HFF-Myc (cell line): ENCODE measurements around the gene CACNA1C.

Source experiments
- DNase-seq: peaks from one replicate; pipeline ENCODE4 v3.0.0-alpha.2; 2011; ENCODE audit warnings: low read depth; ENCODE audit errors: extremely low read depth
- H3K4me3 ChIP-seq: replicated peaks from 2 replicates; pipeline ENCODE4 v1.5.1; 2011; ENCODE audit warnings: low read depth, mild to moderate bottlenecking, control low read depth, low read length
- TF ChIP-seq, protein P1 (sequence below): IDR thresholded peaks from 2 replicates; pipeline ENCODE4 v1.5.1; 2012; ENCODE audit warnings: mild to moderate bottlenecking, low read depth, low read length, control low read depth; ENCODE audit errors: missing control alignments

CACNA1C gene

DNA sequence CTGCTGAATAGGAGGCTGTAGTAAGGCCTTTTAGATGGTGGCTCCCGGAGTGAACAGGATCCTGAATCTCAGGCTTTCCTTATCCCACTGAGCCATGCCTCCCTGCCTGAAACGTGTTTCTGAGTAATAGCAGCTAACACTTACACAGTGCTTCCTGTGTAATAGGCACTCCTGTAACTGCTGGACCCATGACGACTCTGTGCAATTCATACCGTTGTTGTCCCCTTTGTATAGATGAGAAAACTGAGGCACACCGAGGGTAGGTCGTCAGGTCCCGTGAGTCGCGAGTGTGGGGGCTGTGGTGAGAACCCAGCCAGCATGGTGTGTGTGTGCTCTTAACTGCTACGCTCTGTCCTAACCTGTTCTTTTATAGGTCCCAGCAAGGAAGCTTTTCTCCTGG, 193.6 kb downstream of the CACNA1C start:
- TF ChIP-seq, protein P1, sequence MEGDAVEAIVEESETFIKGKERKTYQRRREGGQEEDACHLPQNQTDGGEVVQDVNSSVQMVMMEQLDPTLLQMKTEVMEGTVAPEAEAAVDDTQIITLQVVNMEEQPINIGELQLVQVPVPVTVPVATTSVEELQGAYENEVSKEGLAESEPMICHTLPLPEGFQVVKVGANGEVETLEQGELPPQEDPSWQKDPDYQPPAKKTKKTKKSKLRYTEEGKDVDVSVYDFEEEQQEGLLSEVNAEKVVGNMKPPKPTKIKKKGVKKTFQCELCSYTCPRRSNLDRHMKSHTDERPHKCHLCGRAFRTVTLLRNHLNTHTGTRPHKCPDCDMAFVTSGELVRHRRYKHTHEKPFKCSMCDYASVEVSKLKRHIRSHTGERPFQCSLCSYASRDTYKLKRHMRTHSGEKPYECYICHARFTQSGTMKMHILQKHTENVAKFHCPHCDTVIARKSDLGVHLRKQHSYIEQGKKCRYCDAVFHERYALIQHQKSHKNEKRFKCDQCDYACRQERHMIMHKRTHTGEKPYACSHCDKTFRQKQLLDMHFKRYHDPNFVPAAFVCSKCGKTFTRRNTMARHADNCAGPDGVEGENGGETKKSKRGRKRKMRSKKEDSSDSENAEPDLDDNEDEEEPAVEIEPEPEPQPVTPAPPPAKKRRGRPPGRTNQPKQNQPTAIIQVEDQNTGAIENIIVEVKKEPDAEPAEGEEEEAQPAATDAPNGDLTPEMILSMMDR, result no peak
- no peak for DNase-seq

DNA sequence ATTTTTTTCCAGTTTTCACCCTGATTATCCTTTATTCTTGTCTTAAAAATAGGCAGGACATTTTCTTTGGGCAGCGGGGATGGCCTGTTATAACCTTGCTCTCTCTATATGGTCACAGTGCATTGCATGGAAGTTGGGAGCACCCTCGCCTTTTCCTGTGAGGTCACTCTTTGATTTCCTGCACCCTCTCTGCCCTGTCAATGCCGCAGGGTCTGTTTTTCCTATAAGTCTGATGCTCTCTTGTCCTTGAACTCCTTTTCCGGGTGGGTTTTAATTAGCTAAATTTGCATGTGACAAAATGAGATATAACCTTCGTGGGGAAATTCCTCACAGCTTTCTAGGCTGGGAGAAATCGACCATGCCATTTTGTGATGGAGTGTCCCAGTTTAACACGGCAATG, 194.3 kb downstream of the CACNA1C start:
- H3K4me3 ChIP-seq, result no peak overlapping the region
- TF ChIP-seq, protein P1, result no peak
- no peak for DNase-seq

More for the DNA sequence above, 193.6 kb downstream of the CACNA1C start:
- H3K4me3 ChIP-seq, result no peak overlapping the region

DNA sequence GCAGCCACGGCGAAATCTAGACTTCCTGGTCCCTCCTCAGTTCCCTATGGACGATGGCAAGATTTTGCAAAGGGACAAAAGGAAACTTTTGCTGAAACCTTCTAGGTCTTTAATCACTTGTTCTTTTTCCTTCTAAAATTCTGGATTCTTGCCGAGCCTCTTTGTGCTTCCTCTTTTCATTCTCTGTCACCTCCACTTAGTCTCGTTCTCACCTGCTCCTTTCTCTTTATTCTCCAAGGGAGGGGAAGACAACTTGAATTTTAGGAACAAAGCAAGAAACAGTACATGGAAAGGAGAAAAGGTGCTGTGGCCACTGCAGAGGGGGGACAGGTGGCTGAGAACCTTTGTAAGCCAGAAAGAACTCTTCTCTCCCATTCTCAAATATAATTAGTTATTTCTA, 194.8 kb downstream of the CACNA1C start:
- DNase-seq, result no peak
- TF ChIP-seq, protein P1, result no peak
- no peak overlapping the region for H3K4me3 ChIP-seq

DNA sequence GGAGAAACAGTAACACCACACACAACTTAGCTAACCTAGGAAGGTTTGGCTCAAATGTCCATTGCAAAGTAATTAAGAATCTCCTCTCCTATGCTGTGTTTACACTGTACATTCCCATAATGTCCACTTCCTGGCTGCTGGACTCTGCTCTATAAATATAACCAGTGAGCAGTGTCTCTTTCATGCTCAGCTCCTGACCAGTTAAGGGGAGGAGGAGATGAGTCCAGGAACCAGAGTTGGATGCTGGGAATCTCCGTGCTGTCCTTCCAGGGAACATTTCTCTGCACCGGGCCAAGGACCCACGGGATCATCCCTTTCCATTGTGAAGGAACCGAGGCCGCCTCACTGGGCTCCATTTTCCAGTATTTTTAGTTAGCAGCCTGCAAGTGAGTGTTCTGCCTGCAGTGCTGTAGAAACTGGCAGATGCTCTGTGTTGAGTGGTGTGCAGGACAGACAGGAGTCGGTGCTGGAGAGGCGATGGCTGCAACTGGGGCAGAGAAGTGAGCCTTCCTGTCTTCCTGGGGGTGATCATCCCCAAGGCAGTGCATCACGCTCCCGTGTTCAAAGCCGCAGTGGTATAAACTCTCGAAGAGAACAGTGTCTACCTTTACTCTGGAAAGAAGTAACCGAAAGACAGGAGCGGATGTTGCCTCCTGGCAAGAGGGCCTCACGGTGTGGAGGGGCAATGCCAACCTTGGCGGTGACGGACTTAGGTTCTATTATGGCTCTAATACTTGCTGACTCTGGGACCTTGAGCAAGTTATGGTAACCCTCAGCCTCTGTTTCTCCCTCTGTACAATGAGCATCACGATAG, 195.5 kb downstream of the CACNA1C start:
- TF ChIP-seq, protein P1, result no peak
- DNase-seq, result no peak
- H3K4me3 ChIP-seq, result no peak overlapping the region

DNA sequence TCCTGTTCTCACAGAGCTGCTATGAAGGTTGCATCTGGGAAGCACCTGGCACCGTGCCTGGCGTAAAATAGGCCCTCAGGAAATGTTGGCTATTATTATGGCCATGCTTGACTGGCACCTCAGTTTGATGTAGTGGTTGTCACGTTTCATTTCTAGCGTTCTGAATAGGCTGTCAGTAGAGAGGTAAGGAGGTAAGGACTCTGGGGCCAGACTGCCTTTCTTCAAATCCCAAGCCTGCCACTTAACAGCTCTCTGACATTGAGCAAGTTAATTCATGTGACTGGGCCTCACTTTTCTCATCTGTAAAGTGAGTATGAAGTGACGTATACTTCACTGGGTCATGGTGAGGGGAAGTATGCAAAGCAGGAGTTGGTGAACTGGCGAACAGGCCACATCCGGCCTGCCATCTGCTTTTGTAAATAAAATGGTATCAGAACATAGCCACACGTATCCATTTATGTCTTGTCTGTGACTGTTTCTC, 196.2 kb downstream of the CACNA1C start:
- no peak overlapping the region for H3K4me3 ChIP-seq
- DNase-seq, result no peak

DNA sequence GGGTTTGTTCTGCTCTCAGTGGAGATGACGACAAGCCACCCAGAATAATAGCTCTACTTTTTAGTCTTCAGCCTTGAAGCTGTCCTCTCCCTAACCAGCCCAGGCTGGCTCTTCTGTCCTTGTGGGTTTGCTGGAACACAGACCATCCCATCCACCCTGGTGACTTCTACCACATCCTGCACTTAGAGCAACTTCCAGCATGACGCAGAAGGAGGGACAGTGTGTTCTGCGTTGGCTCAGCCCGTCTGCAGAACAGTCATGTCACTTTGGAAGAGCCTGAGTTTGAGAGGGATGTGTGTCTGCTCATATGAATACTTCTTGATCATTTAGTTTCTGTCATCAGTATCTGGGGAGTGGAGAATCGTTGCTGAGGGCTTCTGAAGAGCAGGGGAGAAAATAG, 198.0 kb downstream of the CACNA1C start:
- TF ChIP-seq, protein P1, result no peak
- DNase-seq, result no peak
- H3K4me3 ChIP-seq, result no peak overlapping the region

More for the DNA sequence above, 196.2 kb downstream of the CACNA1C start:
- TF ChIP-seq, protein P1, result no peak
